A673 (cell line): Measurements from ENCODE around the gene LCE2A. TPM values are rescaled to one million over a fixed set of nuclear protein-coding genes. Genes with fewer than 3 reads are reported as not detected.
"Not testable (repeated sequence)": the region's sequence is repeated elsewhere in the genome, so short reads cannot be mapped to it uniquely, and the experiment has no call there.

Experiments
- BruUV-seq: library from RNA; stranded (reverse); fragments of 400-500 nt; replicated peaks from 2 replicates; lab custom pipeline; 2021; lab: Mats Ljungman, UMichigan
- CTCF ChIA-PET: fragments of 300-600 bp; sonication (Branson Sonifier 250); formaldehyde crosslinking; loops from one replicate; lab custom pipeline; 2022; ENCODE audit warnings: antibody characterized with exemption; lab: Charles Lee
- POLR2A ChIA-PET: fragments of 300-600 bp; sonication (Branson Sonifier 250); formaldehyde crosslinking; loops from one replicate; lab custom pipeline; 2022; ENCODE audit warnings: antibody characterized with exemption; ENCODE audit not compliant: low non-redundant PET; lab: Charles Lee
- DNase-seq: peaks from one replicate; pipeline ENCODE4 v3.0.0-alpha.2; 2015; ENCODE audit warnings: low spot score
- H3K27ac ChIP-seq: fragments of 200-600 bp; sonication (generic); 2 replicates; pipeline ENCODE4 v1.5.1; 2016; ENCODE audit warnings: mixed run types, low read depth, mild to moderate bottlenecking, mixed read lengths, antibody characterized with exemption, low read length; ENCODE audit not compliant: poor library complexity, severe bottlenecking
- H3K27me3 ChIP-seq: fragments of 200-600 bp; sonication (generic); replicated peaks from 2 replicates; pipeline ENCODE4 v1.6.1; 2017; ENCODE audit warnings: mixed run types, low read depth, mild to moderate bottlenecking, mixed read lengths, antibody characterized with exemption, low read length; ENCODE audit not compliant: insufficient read depth, poor library complexity
- H3K36me3 ChIP-seq: fragments of 200-600 bp; sonication (generic); 2 replicates; pipeline ENCODE4 v1.6.1; 2016; ENCODE audit warnings: mixed run types, mild to moderate bottlenecking, mixed read lengths, antibody characterized with exemption, low read length; ENCODE audit not compliant: insufficient read depth, poor library complexity, severe bottlenecking
- H3K4me1 ChIP-seq: fragments of 200-600 bp; sonication (generic); 2 replicates; pipeline ENCODE4 v1.6.1; 2017; ENCODE audit warnings: mixed run types, mild to moderate bottlenecking, mixed read lengths, antibody characterized with exemption, low read length; ENCODE audit not compliant: insufficient read depth, poor library complexity, severe bottlenecking
- H3K4me3 ChIP-seq: fragments of 200-600 bp; sonication (generic); 2 replicates; pipeline ENCODE4 v1.5.1; 2016; ENCODE audit warnings: low read depth, mixed run types, mild to moderate bottlenecking, mixed read lengths, low read length; ENCODE audit not compliant: poor library complexity, severe bottlenecking
- H3K9me3 ChIP-seq: fragments of 200-600 bp; sonication (generic); 2 replicates; pipeline ENCODE4 v1.6.1; 2016; ENCODE audit warnings: mixed run types, low read depth, mild to moderate bottlenecking, mixed read lengths, antibody characterized with exemption, low read length; ENCODE audit not compliant: poor library complexity, severe bottlenecking
- EZH2 ChIP-seq: fragments of 200-600 bp; sonication (generic); IDR thresholded peaks from 2 replicates; pipeline ENCODE4 v1.6.1; 2017; ENCODE audit warnings: borderline replicate concordance, low read depth, mild to moderate bottlenecking, mixed read lengths, antibody characterized with exemption, low read length; ENCODE audit not compliant: poor library complexity, severe bottlenecking
- intact Hi-C: fragments of 100-400 bp; cut with micrococcal nuclease; formaldehyde crosslinking; loops from one replicate; pipeline ENCODE4 v1.10.0; 2022; ENCODE audit not compliant: unreplicated experiment
- total RNA-seq: library from RNA; stranded (reverse); gene quantifications from 2 replicates; pipeline ENCODE4 v1.2.3, GENCODE V29; 2021
- TF ChIP-seq, protein P1 (sequence below): fragments of 300-800, 200-600 bp; sonication (generic); conservative IDR thresholded peaks from 2 replicates; pipeline ENCODE4 v1.5.1; 2017; ENCODE audit warnings: low read depth, mild to moderate bottlenecking, antibody characterized with exemption, low read length, moderate library complexity, mixed read lengths

The LCE2A gene
- total RNA-seq, 1 experiment from 2014 or later: not detected

DNA sequence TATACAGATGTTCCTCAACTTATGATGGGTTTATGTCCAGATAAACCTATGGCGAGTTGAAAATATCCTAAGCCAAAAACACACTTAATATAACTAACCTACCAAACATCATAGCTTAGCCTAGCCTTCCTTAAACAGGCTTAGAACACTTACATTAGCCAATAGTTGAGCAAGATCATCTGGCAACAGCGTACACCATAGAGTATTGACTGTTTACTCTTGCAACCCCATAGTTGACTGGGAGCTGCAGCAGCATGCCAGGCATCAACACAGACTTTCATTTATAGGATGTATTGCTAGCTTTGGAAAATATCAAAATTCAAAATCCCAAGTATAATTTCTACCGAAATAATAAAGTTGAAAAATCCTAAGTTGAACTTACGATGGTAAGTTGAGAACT is 40.5 kb upstream of the LCE2A start:
- TF ChIP-seq, protein P1, sequence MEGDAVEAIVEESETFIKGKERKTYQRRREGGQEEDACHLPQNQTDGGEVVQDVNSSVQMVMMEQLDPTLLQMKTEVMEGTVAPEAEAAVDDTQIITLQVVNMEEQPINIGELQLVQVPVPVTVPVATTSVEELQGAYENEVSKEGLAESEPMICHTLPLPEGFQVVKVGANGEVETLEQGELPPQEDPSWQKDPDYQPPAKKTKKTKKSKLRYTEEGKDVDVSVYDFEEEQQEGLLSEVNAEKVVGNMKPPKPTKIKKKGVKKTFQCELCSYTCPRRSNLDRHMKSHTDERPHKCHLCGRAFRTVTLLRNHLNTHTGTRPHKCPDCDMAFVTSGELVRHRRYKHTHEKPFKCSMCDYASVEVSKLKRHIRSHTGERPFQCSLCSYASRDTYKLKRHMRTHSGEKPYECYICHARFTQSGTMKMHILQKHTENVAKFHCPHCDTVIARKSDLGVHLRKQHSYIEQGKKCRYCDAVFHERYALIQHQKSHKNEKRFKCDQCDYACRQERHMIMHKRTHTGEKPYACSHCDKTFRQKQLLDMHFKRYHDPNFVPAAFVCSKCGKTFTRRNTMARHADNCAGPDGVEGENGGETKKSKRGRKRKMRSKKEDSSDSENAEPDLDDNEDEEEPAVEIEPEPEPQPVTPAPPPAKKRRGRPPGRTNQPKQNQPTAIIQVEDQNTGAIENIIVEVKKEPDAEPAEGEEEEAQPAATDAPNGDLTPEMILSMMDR: no peak
- no peak for TF ChIP-seq EZH2
- H3K4me1 ChIP-seq: no peaks in the 10 kb centered on the region
- H3K9me3 ChIP-seq: no peaks in the 10 kb centered on the region
- H3K27me3 ChIP-seq: peaks cover 26% of the 10 kb centered on the region
- DNase-seq: no peak
- H3K36me3 ChIP-seq: no peaks in the 10 kb centered on the region
- POLR2A ChIA-PET: no interaction called here
- H3K4me3 ChIP-seq: no peak overlapping the region
- CTCF ChIA-PET: no interaction called here
- BruUV-seq: no TSS peak
- no peak overlapping the region for H3K27ac ChIP-seq
- intact Hi-C loops: no loop called here

DNA sequence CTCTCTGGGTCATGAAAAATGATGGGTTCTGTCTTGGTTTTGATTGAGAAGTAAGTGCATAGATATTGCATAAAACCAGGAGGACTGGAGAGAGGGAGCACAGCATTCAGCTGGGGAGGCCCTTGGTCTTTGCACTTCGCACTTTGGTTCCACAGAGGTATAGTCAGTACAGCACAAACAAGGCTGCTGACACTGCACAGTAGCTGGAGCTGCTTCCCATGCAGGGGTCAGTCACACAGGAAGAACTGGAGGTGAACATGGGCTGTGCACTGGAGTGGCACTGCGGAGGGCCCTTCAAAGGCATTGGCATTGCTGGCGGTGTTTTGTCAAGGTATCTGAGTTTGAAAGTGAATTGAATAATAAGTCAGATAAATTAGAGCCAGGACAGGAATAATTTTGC is 39.5 kb upstream of the LCE2A start:
- Histone ChIP-seq H3K4me1 (no peaks in the 10 kb centered on the region), H3K27ac (no peak overlapping the region), H3K4me3 (no peak overlapping the region), H3K36me3 (no peaks in the 10 kb centered on the region), H3K27me3 (peaks cover 26% of the 10 kb centered on the region), H3K9me3 (no peaks in the 10 kb centered on the region)
- POLR2A ChIA-PET: no interaction called here
- CTCF ChIA-PET: no interaction called here
- no TSS peak for BruUV-seq
- intact Hi-C loops: no loop called here
- TF ChIP-seq, protein P1: no peak
- no peak for TF ChIP-seq EZH2
- no peak for DNase-seq

DNA sequence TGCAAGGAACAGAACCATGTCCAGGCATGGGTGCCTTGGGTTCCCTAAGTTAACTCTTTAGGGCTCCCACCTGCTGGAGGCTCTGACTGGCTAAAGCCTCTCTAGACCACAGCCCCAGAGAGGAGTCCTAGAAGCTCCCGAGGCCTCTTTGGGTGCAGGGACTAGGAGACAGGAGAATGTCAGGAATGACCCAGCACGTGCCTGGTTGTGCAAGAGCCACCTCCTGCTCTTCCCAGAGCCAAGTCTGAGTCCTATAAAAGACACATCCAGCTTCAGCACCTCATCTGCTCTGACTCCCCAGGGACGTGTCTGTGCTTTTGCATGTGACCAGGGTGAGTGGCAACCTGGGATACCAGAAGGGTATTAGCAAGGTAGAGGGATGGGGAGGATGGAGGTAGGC is 35.0 kb upstream of the LCE2A start, which contains the start of gene LCE2D:
TSS of gene LCE2D (plus strand) at position 283 of the 400 bp plus-strand sequence. CDS start 726 bp downstream, outside the sequence.
- no peak for DNase-seq
- POLR2A ChIA-PET: no interaction called here
- Histone ChIP-seq H3K9me3 (no peaks in the 10 kb centered on the region), H3K27ac (no peak within 1 kb of the TSS), H3K27me3 (peaks cover 22% of the 10 kb centered on the region), H3K4me1 (no peaks in the 10 kb centered on the region), H3K36me3 (no peaks in the 10 kb centered on the region), H3K4me3 (no peak within 1 kb of the TSS)
- intact Hi-C loops: no loop called here
- TF ChIP-seq EZH2: no peak
- TF ChIP-seq, protein P1: no peak
- CTCF ChIA-PET: interaction anchor here (0.8 kb wide), 1 partner anchor 10 kb away, joined by 3 read pairs; no protein-coding TSS in a partner anchor
- no TSS peak for BruUV-seq

DNA sequence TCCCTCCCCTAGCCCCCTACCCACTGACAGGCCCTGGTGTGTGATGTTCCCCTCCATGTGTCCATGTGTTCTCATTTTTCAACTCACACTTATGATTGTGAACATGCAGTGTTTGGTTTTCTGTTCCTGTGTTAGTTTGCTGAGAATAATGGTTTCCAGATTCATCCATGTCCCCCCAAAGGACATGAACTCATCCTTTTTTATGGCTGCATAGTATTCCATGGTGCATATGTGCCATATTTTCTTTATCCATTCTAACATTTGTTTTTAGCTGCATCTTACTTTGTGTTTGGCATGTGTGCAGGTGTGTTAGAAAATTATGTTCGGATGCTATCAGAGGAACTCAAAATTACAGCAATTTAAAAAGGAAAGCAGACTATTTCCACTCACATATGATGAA is 32.0 kb upstream of the LCE2A start:
- H3K9me3 ChIP-seq, DNase-seq, H3K27ac ChIP-seq, POLR2A ChIA-PET, CTCF ChIA-PET, H3K36me3 ChIP-seq, H3K4me1 ChIP-seq, intact Hi-C loops, H3K27me3 ChIP-seq, H3K4me3 ChIP-seq, BruUV-seq: not testable (repeated sequence)
